Lung (tissue), 12 donors: ENCODE results near the gene PTPRN2. TPM values are rescaled to one million over a fixed set of nuclear protein-coding genes. Genes with fewer than 3 reads are reported as not detected.
A peak's percentile ranks its signal among the peaks of the same experiment; 100 is the strongest.
"Not testable (repeated sequence)": the region's sequence is repeated elsewhere in the genome, so short reads cannot be mapped to it uniquely, and the experiment has no call there.

ENCODE experiments used
- ATAC-seq: fragments of 200-7000 bp; cut with Tn5 transposase; one replicate; pipeline ENCODE4 v1.9.1; 2020; ENCODE audit warnings: moderate number of reproducible peaks; ENCODE audit not compliant: insufficient read depth, low FRiP score
- DNase-seq, 3 donors: peaks; one replicate each; pipeline ENCODE4 v3.0.0-alpha.2; 2013 to 2017
- H3K27ac ChIP-seq, 2 donors: one replicate each; pipeline ENCODE4 v1.5.1; 2013; ENCODE audit warnings: mild to moderate bottlenecking in 2 of 2, moderate library complexity in 2 of 2, control low read depth in 1 of 2, inconsistent platforms in 1 of 2, low read depth in 1 of 2, low read length in 1 of 2
- H3K27me3 ChIP-seq, 3 donors: one replicate each; pipeline ENCODE4 v1.5.1; 2013; ENCODE audit warnings: low read length in 2 of 3; ENCODE audit not compliant: control insufficient read depth in 3 of 3, insufficient read depth in 3 of 3
- H3K36me3 ChIP-seq, 4 donors: one replicate each; pipeline ENCODE4 v1.5.1; 2013; ENCODE audit warnings: low read length in 4 of 4, mild to moderate bottlenecking in 1 of 4, moderate library complexity in 1 of 4; ENCODE audit not compliant: control insufficient read depth in 4 of 4, insufficient read depth in 4 of 4
- H3K4me1 ChIP-seq, 5 donors: one replicate each; pipeline ENCODE4 v1.5.1; 2013; ENCODE audit warnings: low read length in 5 of 5, mild to moderate bottlenecking in 2 of 5, moderate library complexity in 1 of 5; ENCODE audit not compliant: control insufficient read depth in 5 of 5, insufficient read depth in 5 of 5
- H3K4me3 ChIP-seq: one replicate; pipeline ENCODE4 v1.5.1; 2013; ENCODE audit warnings: mild to moderate bottlenecking, control low read depth, moderate library complexity
- H3K9ac ChIP-seq, 2 donors: one replicate each; pipeline ENCODE4 v1.5.1; 2013; ENCODE audit warnings: low read length in 2 of 2, control low read depth in 1 of 2; ENCODE audit not compliant: insufficient read depth in 1 of 2
- H3K9me3 ChIP-seq, 4 donors: one replicate each; pipeline ENCODE4 v1.5.1; 2013; ENCODE audit warnings: low read length in 3 of 4, mild to moderate bottlenecking in 1 of 4, moderate library complexity in 1 of 4; ENCODE audit not compliant: control insufficient read depth in 4 of 4, insufficient read depth in 3 of 4
- WGBS, 2 donors: extraction: QIAGEN DNeasy Blood & Tissue Kit; methylation state at CpG; one replicate each; pipeline ENCODE4 v1.1.7; 2013; 5-methylcytosine and 5-hydroxymethylcytosine counted together
- polyA plus RNA-seq, 2 donors: library from polyadenylated mRNA; stranded (reverse); fragments of 200-250 nt; gene quantifications; one replicate each; pipeline ENCODE4 v1.2.1, GENCODE V29; 2013
- total RNA-seq, 2 donors: library from RNA; depleted of rRNA in 1 of 2; stranded (reverse); fragments of >200 nt in 1 of 2; gene quantifications; one replicate each; pipeline ENCODE4 v1.2.1, GENCODE V29; 2014 to 2021
- TF ChIP-seq, protein P1 (sequence below): IDR thresholded peaks from 2 replicates; pipeline ENCODE4 v1.5.1; 2012; ENCODE audit warnings: mild to moderate bottlenecking; ENCODE audit errors: control extremely low read depth, extremely low read depth
- donor health status: control.
- donor health status: control.
- donor health status: Bipolar disorder and iron deficiency.
- donor health status: healthy.
- donor health status: DM: yes; HTN: yes; CAD: no.

PTPRN2 gene
- total and polyA plus RNA-seq, 4 donors = 2.1 to 7.4 (median 4.4) TPM

DNA sequence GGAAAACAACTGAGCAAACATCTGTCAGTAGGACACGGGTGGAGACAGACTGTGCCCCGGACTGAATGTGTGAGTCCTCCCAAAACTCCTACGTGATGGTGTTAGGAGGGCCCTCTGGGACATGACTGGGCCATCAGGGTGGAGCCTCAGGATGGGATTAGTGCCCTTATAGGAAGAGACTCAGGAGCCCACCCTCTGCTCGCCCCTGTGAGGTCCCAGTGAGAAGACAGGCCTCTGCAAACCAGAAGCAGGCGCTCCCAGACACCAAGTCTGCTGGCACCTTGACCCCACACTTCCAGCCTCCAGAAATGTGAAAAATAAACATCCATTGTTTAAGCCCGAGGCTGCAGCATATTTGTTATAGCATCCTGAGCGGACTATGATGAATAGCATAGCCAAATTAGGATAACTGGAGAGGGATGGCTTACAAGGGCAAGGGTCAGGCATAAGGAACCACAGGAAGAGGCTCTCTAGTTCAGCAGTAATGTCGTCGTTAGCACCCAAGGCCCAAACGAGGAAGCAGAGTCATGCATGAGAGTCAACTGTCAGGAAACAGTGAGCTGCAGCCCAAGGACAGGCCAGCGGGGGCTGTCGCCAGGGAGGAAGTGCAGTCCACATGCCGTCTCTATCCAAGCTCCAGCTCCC lies 50.6 kb downstream of the PTPRN2 start:
- Histone ChIP-seq H3K9me3 (peaks cover 0 to 3% (median 0%) of the 10 kb centered on the region in 4 donors), H3K4me3 (no peak overlapping the region), H3K27ac (peak overlapping the region in 1 of 2 donors; percentile 49), H3K36me3 (no peaks in the 10 kb centered on the region), H3K9ac (no peak overlapping the region), H3K27me3 (no peaks in the 10 kb centered on the region), H3K4me1 (peaks cover 0 to 55% (median 15%) of the 10 kb centered on the region in 5 donors)
- peak; percentile 50 to 74 (median 65) for DNase-seq
- TF ChIP-seq, protein P1, sequence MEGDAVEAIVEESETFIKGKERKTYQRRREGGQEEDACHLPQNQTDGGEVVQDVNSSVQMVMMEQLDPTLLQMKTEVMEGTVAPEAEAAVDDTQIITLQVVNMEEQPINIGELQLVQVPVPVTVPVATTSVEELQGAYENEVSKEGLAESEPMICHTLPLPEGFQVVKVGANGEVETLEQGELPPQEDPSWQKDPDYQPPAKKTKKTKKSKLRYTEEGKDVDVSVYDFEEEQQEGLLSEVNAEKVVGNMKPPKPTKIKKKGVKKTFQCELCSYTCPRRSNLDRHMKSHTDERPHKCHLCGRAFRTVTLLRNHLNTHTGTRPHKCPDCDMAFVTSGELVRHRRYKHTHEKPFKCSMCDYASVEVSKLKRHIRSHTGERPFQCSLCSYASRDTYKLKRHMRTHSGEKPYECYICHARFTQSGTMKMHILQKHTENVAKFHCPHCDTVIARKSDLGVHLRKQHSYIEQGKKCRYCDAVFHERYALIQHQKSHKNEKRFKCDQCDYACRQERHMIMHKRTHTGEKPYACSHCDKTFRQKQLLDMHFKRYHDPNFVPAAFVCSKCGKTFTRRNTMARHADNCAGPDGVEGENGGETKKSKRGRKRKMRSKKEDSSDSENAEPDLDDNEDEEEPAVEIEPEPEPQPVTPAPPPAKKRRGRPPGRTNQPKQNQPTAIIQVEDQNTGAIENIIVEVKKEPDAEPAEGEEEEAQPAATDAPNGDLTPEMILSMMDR = no peak
- no peak for ATAC-seq
- 46 to 47% methylated on average over 13 of the region's 13 CpGs for WGBS, 2 donors

DNA sequence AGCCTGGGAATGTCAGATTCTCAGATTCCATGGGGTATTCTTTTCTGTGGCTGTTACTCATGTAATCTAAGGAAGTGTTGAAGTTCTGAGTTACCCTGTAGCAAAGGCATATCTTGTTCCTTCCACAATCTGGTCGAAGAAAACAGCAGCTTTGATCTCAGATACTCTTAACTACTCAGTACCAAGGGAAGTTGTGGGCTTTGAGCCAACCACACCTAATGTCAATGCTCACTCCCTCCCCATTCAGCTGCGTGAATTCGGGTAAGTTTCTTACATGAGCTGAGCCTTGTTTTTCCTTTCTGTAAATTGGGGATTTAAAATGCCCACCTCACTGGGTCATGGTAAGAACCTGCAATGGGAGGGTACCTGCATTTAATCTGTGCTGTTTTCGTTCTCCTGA lies 52.5 kb downstream of the PTPRN2 start:
- Histone ChIP-seq H3K4me1 (peaks cover 0 to 60% (median 15%) of the 10 kb centered on the region in 5 donors), H3K4me3 (no peak overlapping the region), H3K9me3 (peaks cover 0 to 3% (median 0%) of the 10 kb centered on the region in 4 donors), H3K9ac (peak overlapping the region in 1 of 2 donors; percentile 14), H3K27ac (no peak overlapping the region), H3K36me3 (no peaks in the 10 kb centered on the region), H3K27me3 (no peaks in the 10 kb centered on the region)
- 76 to 87% methylated on average over 4 of the region's 4 CpGs for WGBS, 2 donors
- TF ChIP-seq, protein P1 = no peak
- DNase-seq (no peak), ATAC-seq (no peak)

DNA sequence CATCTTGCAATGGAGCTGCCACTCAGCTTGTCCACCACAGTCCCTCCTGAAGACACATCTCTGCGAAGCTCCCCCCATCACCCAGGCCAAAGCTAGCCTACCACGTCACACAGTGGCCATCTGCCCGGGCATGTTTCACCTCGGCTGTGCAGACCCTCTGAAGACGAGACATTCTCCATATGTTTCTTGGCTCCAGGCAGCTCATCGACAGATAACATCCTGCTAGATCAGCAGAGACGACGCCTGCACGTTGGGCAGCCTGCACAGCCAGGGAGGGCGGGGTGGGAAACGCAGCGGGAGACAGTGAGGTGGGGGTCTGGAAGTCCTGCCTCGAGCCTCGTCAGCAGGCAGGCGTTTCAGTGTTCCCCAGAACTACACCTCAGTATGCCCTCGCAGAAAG lies 53.0 kb downstream of the PTPRN2 start:
- Histone ChIP-seq H3K9ac (peak overlapping the region in 1 of 2 donors; percentile 14), H3K9me3 (peaks cover 0 to 4% (median 0%) of the 10 kb centered on the region in 4 donors), H3K36me3 (no peaks in the 10 kb centered on the region), H3K4me1 (peaks cover 0 to 60% (median 19%) of the 10 kb centered on the region in 5 donors), H3K27me3 (no peaks in the 10 kb centered on the region), H3K27ac (no peak overlapping the region), H3K4me3 (no peak overlapping the region)
- TF ChIP-seq, protein P1 = no peak
- 80 to 84% methylated on average over 16 of the region's 16 CpGs for WGBS, 2 donors
- ATAC-seq (no peak), DNase-seq (peak; percentile 97 to 99 (median 98))

DNA sequence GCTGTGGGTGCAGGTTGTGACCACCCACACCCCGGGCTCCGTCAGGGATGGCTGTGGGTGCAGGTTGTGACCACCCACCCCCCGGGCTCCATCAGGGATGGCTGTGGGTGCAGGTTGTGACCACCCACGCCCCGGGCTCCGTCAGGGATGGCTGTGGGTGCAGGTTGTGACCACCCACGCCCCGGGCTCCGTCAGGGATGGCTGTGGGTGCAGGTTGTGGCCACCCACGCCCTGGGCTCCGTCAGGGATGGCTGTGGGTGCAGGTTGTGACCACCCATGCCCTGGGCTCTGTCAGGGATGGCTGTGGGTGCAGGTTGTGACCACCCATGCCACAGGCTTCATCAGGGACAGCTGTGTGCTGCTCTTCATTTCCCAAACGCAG lies 53.5 kb downstream of the PTPRN2 start:
- WGBS, 2 donors = 80 to 90% methylated on average over 12 of the region's 12 CpGs
- peaks cover 0 to 60% (median 19%) of the 10 kb centered on the region in 5 donors for H3K4me1 ChIP-seq
- not testable (repeated sequence) for H3K9me3 ChIP-seq, H3K27me3 ChIP-seq, DNase-seq, H3K36me3 ChIP-seq, H3K4me3 ChIP-seq, H3K27ac ChIP-seq, H3K9ac ChIP-seq, ATAC-seq
